Activated CD8-positive, alpha-beta memory T cell treated with anti-CD3 and anti-CD28 coated beads for 4 hours (primary cell): Measurements from ENCODE around the gene DAPK1.

Source experiments
- DNase-seq, 2 donors: peaks; one replicate each; pipeline ENCODE4 v3.0.0-alpha.2; 2020; ENCODE audit warnings: low read depth in 2 of 2

The DAPK1 gene

GRCh38 chr9:87641067-87641466 is 143.4 kb downstream of the DAPK1 start:
- DNase-seq: no peak

GRCh38 chr9:87642330-87643106 is 144.9 kb downstream of the DAPK1 start:
- DNase-seq: no peak

GRCh38 chr9:87643107-87643650 is 145.5 kb downstream of the DAPK1 start:
- no peak for DNase-seq

GRCh38 chr9:87643778-87644570 is 146.3 kb downstream of the DAPK1 start:
- no peak for DNase-seq

GRCh38 chr9:87644659-87645058 is 147.0 kb downstream of the DAPK1 start:
- no peak for DNase-seq

GRCh38 chr9:87646546-87646945 is 148.9 kb downstream of the DAPK1 start:
- DNase-seq: no peak

- no peak for DNase-seq
Measured at GRCh38 chr9:87647114-87647513, 149.4 kb downstream of the DAPK1 start.

GRCh38 chr9:87648606-87649005 is 150.9 kb downstream of the DAPK1 start:
- no peak for DNase-seq

GRCh38 chr9:87650611-87651295 is 153.1 kb downstream of the DAPK1 start:
- DNase-seq: no peak

GRCh38 chr9:87651431-87651830 is 153.8 kb downstream of the DAPK1 start:
- DNase-seq: no peak

- no peak for DNase-seq
Measured at GRCh38 chr9:87653941-87654340, 156.3 kb downstream of the DAPK1 start.

GRCh38 chr9:87655731-87656130 is 158.1 kb downstream of the DAPK1 start:
- DNase-seq: no peak

- DNase-seq: no peak
Measured at GRCh38 chr9:87656485-87656884, 158.8 kb downstream of the DAPK1 start.

- no peak for DNase-seq
Measured at GRCh38 chr9:87657190-87657589, 159.5 kb downstream of the DAPK1 start.

- no peak for DNase-seq
Measured at GRCh38 chr9:87657893-87658292, 160.2 kb downstream of the DAPK1 start.

- no peak for DNase-seq
Measured at GRCh38 chr9:87658511-87658910, 160.8 kb downstream of the DAPK1 start.

GRCh38 chr9:87659534-87660419 is 162.1 kb downstream of the DAPK1 start:
- DNase-seq: no peak

- DNase-seq: no peak
Measured at GRCh38 chr9:87661241-87661640, 163.6 kb downstream of the DAPK1 start.

- DNase-seq: no peak
Measured at GRCh38 chr9:87662808-87663528, 165.3 kb downstream of the DAPK1 start.

GRCh38 chr9:87663556-87663955 is 165.9 kb downstream of the DAPK1 start:
- no peak for DNase-seq
